ENCODE measurements around the gene R3HCC1L.

The R3HCC1L gene

DNA sequence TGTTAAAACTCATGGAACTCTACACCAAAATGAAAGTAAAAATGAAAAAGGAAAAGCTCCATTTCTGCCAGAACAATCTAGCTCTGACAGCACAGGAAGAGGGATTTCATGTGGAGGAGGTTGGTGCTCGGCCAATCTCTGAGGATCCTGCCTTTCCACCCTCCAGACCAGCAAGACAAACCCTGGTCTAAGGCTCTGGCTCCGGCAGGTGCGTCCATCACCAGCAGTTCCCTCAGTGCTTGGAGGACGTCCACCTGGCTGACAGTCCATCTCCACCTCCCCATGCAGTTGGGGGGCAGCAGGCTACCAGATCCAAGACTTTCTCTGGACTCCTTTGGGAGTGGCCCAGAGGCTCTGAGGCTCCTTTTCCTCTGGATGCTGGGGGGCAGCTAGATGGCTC, 158.5 kb downstream of the R3HCC1L start:
- DNase-seq = no peak

DNA sequence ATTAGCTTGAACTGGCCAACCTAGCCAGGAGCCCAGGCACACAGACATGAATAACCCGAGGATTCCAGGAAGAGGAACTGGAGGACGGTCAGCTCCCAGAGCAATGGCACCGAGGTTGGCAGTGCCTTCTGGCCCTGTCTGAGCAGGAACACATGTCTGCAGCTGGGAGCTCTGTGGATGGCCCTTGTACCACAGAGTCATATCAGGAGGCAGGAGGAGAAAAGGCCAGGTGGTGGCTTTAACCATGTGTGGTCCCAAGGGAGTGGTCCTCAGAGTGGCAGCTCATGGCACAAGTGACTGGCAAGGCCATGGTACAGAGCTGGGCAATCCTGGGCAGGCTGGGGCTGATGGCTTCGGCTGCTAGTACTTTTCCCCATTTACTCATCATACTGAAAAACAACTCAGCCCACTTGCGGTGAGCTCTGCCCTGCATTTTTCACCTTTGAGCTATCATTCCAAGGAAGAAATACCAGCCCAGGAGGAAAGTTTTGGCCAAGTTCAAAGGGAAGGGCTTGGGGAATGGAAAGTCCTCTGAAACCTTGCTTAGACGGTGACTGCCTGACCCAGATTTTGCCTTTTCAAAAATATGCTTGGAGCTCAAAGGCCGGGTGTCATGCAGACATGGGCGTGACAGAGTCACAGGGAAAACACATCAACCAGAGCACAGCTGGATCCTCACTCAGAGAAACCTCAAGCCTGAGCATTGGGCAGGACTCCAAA, 159.3 kb downstream of the R3HCC1L start:
- DNase-seq = no peak

GRCh38 chr10:98294270-98294627, 159.8 kb downstream of the R3HCC1L start:
- no peak for DNase-seq
